ENCODE measurements around the gene UTP11.

UTP11 gene

GRCh38 chr1:38046884-38047602 lies 34.5 kb downstream of the UTP11 start:
- peak; percentile 69 to 88 for DNase-seq

- DNase-seq = no peak
Observed at GRCh38 chr1:38047603-38048141, 35.1 kb downstream of the UTP11 start.

GRCh38 chr1:38050397-38051078 lies 38.0 kb downstream of the UTP11 start:
- DNase-seq = no peak

GRCh38 chr1:38051079-38051543 lies 38.6 kb downstream of the UTP11 start:
- no peak for DNase-seq

DNA sequence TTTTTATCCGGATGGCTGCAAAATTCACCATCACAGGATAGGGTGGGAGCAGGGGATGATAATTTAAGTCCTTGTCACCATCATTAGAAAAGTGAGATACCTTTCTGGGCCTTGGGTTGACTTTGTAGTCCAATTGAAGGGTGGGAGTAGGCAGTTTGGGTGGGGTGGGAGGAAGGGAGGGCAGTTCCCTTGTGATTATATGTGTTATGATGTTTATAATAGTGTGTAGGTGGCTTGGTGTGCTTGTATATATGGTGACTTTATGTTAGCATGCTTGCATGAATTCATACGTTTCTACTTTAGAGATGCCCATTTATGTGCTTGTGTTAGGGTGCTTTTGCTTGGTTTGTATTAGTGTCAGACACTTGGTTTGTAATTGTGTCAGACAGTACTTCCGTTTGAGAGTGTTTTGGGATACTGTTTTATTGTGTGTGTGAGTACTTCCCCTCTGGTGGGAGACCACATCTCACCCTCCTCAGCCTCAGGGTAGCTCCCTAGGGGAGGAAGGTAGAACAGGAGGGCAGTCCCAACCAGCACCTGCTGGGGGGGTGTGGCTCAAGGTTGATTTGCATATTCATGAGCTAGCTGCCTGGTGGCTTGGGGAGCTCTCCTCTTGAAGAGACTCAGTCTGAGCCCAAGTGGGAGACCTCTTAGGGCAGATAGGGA lies 40.3 kb downstream of the UTP11 start:
- DNase-seq = no peak

DNA sequence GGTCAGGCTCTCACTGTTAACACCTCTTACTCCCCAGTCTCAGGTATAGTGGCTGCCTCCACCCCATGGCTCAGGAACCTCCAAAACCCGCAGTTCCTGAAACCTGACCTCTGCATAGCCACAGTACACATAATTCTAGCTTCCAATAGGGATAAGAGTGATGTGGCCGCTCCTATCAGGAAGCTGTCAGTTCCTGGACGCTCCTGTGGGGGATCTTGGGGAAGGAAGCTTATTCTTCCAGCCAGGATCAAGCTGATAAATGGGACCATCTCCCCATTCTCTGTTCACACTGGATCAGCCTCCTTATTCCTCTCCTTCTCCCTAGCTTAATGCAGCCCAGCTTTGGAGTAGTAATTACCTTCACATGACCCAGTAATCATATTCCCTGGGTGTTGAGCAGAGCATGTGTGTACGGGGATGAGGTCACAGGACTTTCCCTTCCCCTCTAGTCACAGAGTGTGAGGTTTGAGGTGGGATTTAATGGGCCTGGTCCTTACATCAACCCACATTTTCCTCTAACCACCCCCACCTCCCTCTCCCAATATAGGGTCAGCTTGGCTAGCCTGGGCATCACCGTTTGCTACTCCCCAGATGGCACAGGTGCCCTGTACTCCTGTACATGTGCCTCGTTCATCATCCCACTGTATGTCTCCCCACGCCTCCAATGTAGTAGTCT lies 41.0 kb downstream of the UTP11 start:
- no peak for DNase-seq

DNA sequence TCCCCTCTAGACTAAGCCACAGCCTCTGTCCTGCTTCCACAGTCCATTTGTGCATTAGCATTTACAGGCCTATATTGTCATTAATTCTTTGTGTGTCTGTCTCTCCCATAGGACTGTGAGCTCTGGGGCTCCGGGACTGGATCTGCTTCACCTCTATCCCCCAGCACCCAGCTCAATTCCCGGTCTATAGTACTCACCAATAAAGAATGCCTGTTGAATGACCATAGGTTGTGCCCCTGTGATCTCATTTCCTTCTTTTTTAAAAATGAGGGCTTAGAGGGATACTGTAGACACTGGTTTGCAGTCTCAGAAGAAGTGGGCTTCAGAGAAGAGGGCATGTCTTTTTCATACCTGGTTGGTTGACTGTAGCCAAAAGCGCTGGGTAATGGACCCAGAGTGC lies 42.9 kb downstream of the UTP11 start:
- no peak for DNase-seq

- DNase-seq = no peak
Observed at GRCh38 chr1:38055965-38056364, 43.4 kb downstream of the UTP11 start.

GRCh38 chr1:38059635-38060250 lies 47.2 kb downstream of the UTP11 start:
- DNase-seq = peak in 1 of 2 experiments; percentile 57

GRCh38 chr1:38060498-38060897 lies 48.0 kb downstream of the UTP11 start:
- no peak for DNase-seq

DNA sequence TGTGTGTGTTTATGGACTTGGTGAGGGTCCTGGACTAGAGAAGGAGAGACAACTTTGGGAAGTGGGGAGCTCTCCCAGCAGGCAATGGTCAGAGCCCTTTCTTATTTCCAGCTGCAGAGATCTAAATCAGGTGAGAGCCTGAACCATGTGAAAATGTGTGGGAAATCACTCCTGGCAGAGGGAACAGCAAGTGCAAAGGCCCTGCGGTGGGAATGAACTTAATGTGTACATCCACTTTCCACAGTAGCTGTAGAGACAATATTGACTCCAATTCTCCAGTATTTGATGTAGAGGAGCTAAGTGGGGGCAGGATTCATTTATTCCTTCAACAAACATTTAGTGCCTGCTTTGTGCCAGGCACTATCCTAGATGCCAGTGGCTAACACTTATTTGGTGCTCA lies 48.8 kb downstream of the UTP11 start:
- no peak for DNase-seq

DNA sequence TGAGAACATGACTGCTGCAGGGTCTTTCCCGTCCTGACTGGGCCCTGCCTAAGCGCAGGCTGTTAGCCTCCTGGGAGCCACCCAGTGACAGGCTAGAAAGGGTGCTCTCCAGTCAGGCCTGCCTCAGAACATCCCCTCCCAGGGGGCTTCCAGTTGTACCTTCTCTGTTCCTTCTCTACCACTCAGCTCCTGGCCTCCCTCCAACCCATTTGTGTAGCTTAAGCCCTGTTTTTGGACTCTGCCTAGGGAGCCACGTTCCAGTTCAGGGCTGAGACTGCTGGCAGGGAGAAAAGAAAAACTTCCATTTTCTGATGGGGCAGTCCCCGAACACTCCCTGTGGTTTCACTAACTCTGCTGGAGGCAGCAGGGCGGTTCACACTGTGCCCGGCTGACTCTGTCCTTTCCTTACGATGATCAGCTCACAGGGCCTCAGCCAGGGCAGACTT lies 49.4 kb downstream of the UTP11 start:
- DNase-seq = peak in 1 of 2 experiments; percentile 40

GRCh38 chr1:38062361-38063288 lies 50.1 kb downstream of the UTP11 start:
- DNase-seq = peak in 1 of 2 experiments; percentile 49

DNA sequence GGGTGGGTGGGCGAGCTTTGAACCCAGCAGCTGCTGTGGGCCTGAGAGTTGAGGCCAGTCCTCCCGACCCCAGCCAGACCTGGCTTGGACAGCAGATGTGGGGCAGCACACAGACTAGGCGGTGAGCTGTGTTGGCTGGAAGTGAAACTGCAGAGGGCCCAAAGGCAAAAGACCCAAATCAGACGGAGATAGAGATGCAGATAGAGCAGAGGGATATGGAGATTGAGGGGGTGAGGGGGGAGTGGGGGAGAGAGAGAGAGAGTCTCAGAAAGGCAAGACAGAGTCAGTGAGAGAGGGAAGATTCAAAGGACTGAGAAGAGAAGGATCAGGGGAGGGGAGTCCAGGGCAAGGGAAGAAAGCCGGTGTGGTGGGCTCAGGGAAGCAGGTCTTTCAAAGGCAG lies 51.1 kb downstream of the UTP11 start:
- DNase-seq = no peak

DNA sequence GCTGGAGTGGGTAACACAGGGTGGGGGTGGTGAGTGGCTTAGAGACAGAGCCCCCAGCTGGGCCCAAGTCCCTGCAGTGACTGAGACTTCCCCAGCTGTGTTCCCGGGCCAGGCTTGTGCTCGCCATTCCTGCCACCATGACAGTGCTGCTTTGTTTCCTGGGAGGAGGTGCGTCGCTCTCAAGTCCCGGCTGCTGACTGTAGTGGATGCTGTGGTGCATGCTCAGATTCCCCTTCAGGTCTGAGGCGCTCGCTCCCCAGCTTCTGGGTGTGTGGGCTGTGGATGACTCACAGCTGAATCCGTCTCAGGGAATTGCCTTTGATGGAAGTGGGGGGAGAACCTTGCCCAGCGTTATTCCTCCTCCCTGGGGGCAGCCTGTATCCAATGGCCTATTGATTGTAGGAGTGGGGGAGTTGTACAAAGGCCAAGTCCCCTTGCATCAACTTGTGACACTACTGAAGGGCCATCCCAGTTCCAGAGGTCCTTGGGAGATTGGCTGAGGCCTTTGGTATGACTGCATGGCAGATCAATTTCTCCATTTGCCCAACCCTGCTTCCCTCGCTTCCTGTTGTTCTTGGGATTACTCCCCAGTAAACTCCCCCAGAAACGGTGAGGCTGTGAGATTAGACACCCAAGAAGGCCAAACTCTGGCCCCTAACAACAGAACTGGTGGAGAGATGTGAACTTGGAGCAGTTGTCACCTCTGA lies 51.8 kb downstream of the UTP11 start:
- DNase-seq = no peak

DNA sequence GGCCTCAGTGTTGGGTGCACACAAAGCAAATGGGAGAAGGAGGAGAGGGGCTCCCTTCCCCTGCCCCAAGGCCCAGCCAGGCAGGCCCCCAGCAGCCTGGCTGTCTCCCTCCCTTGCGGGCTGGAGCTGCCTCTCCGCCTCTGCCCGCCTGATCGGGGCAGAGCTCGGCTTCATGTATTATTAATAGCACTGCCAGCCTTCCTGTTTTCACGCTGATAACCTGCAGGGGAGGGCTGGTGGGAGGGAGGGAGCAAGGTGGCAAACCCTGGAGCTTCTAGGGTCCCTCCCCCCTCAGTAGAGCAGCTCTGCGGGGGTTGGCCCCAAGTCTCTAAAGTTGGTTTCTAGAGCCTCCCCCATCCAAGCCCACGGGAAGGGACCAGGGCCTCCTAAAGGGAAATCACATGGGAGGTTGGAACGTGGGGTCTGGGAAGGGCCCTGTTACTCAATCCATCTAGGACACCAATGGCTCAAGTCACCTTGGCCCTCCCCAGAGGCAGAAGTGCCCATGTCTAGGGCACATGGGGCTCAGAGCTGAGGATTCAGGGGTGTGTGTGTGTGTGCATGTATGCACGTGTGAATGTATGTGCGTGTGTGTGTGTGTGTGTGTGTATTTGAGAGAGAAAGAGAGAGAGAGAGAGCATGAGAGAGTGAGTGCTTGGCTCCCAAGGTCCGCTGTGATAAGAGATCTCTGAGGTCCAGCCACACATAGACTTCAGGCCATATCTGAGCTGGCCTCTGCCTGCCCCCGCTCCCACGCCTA lies 55.9 kb downstream of the UTP11 start:
- DNase-seq = no peak

GRCh38 chr1:38068980-38069340 lies 56.4 kb downstream of the UTP11 start:
- no peak for DNase-seq

DNA sequence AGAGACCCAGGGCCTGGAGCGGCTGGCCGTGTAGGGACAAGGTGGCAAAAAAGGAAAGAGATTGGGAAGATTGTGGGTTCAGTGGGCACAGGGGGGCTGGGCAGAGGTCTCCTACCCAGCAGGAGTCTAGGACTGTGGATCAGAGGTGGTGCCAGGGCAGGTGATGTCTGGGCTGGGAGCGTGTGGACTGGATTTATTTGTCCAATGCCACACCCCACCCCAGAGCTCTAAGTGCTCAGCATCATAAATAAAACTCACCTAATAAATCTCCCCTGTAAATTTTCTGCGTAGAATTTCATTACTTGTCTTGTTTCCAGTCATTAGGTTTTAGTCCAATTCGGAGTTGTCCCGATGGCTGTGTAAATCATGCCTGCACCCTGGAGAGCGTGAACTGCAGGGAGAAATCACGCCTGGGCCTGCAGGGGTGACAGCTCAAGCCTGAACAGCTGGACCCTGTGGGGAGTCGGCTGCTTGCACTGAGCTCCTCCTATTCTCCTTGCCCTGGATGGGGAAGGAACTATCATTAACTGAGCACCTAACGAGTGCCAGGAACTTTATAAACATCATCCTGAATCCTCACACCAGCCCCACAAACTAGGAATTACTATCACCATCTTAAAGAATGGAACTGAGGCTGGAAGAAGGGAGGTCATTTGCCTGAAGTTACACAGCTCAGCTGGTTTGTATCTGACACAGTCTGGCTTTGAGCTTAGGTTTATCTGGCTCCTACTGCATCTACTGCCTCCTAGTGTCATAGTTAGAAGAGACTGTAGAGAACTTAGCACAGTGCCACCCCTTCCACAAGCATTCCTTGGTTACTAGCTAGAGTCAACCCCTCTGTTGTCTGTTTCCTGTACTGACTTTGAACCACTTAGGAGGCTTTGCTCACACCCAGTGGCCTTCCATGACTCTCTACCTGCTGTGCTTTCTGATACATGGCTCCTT lies 59.0 kb downstream of the UTP11 start:
- DNase-seq = peak in 1 of 2 experiments; percentile 41

GRCh38 chr1:38072858-38073257 lies 60.3 kb downstream of the UTP11 start:
- no peak for DNase-seq
